Measurements from ENCODE around the gene STK31. TPM values are rescaled to one million over a fixed set of nuclear protein-coding genes. Genes with fewer than 3 reads are reported as not detected.

The STK31 gene
- total and polyA plus RNA-seq, 10 of the 15 experiments (the other 5 are each of a cell fraction or from before 2014, with no cell fraction given): 0.08 to 0.49 (median 0.17) TPM; not detected in 1

- TF ChIP-seq CBX5 (IDR thresholded peaks at IDR 0.05; ENCODE audit: low read depth): no peak
- no peak for TF ChIP-seq SREBF1 (IDR thresholded peaks at IDR 0.05; ENCODE audit: low read length)
- TF ChIP-seq GATAD2B (conservative IDR thresholded peaks at IDR 0.05; ENCODE audit: low read depth): no peak
- TF ChIP-seq RBBP5 (conservative IDR thresholded peaks at IDR 0.05): no peak
- no peak for TF ChIP-seq SMARCA5 (IDR thresholded peaks at IDR 0.05)
- TF ChIP-seq SMC3 (IDR thresholded peaks at IDR 0.05; ENCODE audit: borderline replicate concordance, low read length): no peak
- no peak for TF ChIP-seq WRNIP1 (IDR thresholded peaks at IDR 0.05; ENCODE audit: borderline replicate concordance, low read depth, low read length)
- no peak for TF ChIP-seq ATF3 (IDR thresholded peaks at IDR 0.05; ENCODE audit: borderline replicate concordance, extremely low read depth, low read depth, low read length)
- no peak for TF ChIP-seq RCOR1 (conservative IDR thresholded peaks at IDR 0.05; ENCODE audit: low read depth, low read length)
Observed at GRCh38 chr7:23746629-23747028, 36.6 kb downstream of the STK31 start (continued).

- H3K4me2 ChIP-seq (ENCODE audit: control insufficient read depth, insufficient read depth): no peak overlapping the region
- ATAC-seq (no peak), DNase-seq (ENCODE audit: low read depth, low spot score) (no peak), FAIRE-seq (no peak)
- RAD21 ChIA-PET (ENCODE audit: unreplicated experiment): no interaction called here
- H4K20me1 ChIP-seq (ENCODE audit: control insufficient read depth, insufficient read depth): no peaks in the 10 kb centered on the region
- POLR2A ChIA-PET: no interaction called here
- H3K36me3 ChIP-seq (ENCODE audit: control insufficient read depth in 2 of 2, insufficient read depth in 2 of 2, low read length in 1 of 2): no peaks in the 10 kb centered on the region
- in situ Hi-C loops (cut with MboI): no loop called here
- intact Hi-C loops (cut with micrococcal nuclease; ENCODE audit: unreplicated experiment): no loop called here
- no TSS peak for BruUV-seq (replicated peaks)
- no peak overlapping the region for H3K27ac ChIP-seq (ENCODE audit: control insufficient read depth, insufficient read depth)
- SMC1A ChIA-PET (ENCODE audit: uncharacterized antibody, unreplicated experiment): no interaction called here
- H3K9me3 ChIP-seq (replicated peaks; ENCODE audit: control insufficient read depth, insufficient read depth, low read length): no peaks in the 10 kb centered on the region
- H3K27me3 ChIP-seq (replicated peaks in 1 of 2; ENCODE audit: control insufficient read depth in 2 of 2, insufficient read depth in 2 of 2, low read length in 1 of 2): no peaks in the 10 kb centered on the region
- H2AFZ ChIP-seq (ENCODE audit: control insufficient read depth, low read depth, low read length): no peak overlapping the region
- no peak overlapping the region for H3K4me3 ChIP-seq
- no peak overlapping the region for H3K9ac ChIP-seq (ENCODE audit: control insufficient read depth, insufficient read depth, low read length)
- 0% methylated on average over 1 of the region's 1 CpG for WGBS (ENCODE audit: insufficient coverage, insufficient replicate concordance, low lambda C conversion rate, missing lambda C conversion rate)
- no peaks in the 10 kb centered on the region for H3K79me2 ChIP-seq (ENCODE audit: control insufficient read depth, insufficient read depth, low read length)
- no peaks in the 10 kb centered on the region for H3K4me1 ChIP-seq (ENCODE audit: control insufficient read depth, insufficient read depth, low read length)
- CTCF ChIA-PET: no interaction called here
- TF ChIP-seq GABPA (IDR thresholded peaks at IDR 0.05; ENCODE audit: low read depth): no peak
- TF ChIP-seq ZNF274 (IDR thresholded peaks at IDR 0.05; ENCODE audit: insufficient read depth, insufficient read length): no peak
- no peak for TF ChIP-seq CHD1 (IDR thresholded peaks at IDR 0.05; ENCODE audit: low read depth, low read length)
- no peak for TF ChIP-seq CREM (IDR thresholded peaks at IDR 0.05; ENCODE audit: low read depth)
- TF ChIP-seq PRDM15 (CRISPR knock-in tag; IDR thresholded peaks at IDR 0.05): no peak
- no peak for TF ChIP-seq CBX5 (IDR thresholded peaks at IDR 0.05; ENCODE audit: low read depth)
- TF ChIP-seq NR2C1 (IDR thresholded peaks at IDR 0.05): no peak
- TF ChIP-seq MYC (IDR thresholded peaks at IDR 0.05; ENCODE audit: insufficient read depth, insufficient read length, insufficient replicate concordance, low read length, severe bottlenecking): no peak
- no peak for TF ChIP-seq ZNF207 (IDR thresholded peaks at IDR 0.05; ENCODE audit: borderline replicate concordance)
- TF ChIP-seq DPF2 (IDR thresholded peaks at IDR 0.05): no peak
- no peak for TF ChIP-seq ZSCAN29 (IDR thresholded peaks at IDR 0.05)
- TF ChIP-seq IKZF2 (IDR thresholded peaks at IDR 0.05): no peak
- TF ChIP-seq IRF5 (IDR thresholded peaks at IDR 0.05; ENCODE audit: borderline replicate concordance): no peak
- no peak for TF ChIP-seq MAX (IDR thresholded peaks at IDR 0.05; ENCODE audit: low read depth, low read length)
Observed at GRCh38 chr7:23751852-23752251, 41.8 kb downstream of the STK31 start.

Measured in GM12878 (cell line).